Hippocampal formation (tissue), 2 donors: ENCODE data around the gene DROSHA.
"Not testable (repeated sequence)": the region's sequence is repeated elsewhere in the genome, so short reads cannot be mapped to it uniquely, and the experiment has no call there.

ENCODE experiments used
- DNase-seq, 2 donors: peaks; one replicate each; lab custom pipeline; 2025; lab: John Stamatoyannopoulos, UW

DROSHA gene

DNA sequence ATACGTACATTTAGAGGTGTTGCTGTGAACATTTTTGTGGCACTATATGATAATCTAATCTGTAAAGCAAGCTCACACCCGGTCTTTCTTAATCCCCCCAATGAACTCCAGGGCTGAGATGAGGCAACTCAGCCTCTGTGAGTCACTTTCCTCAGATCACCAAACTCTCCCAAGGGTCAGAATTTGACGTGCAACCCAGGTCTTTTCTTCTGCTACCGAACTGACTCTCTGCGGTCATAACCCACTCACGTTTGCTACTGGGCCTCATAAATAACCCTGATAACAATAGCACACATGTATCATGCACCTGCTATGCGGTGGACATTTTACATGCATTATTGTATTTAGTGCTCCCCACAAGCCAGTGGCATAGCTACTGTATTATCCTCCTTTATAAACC is 153.1 kb downstream of the DROSHA start:
- DNase-seq, result no peak

DNA sequence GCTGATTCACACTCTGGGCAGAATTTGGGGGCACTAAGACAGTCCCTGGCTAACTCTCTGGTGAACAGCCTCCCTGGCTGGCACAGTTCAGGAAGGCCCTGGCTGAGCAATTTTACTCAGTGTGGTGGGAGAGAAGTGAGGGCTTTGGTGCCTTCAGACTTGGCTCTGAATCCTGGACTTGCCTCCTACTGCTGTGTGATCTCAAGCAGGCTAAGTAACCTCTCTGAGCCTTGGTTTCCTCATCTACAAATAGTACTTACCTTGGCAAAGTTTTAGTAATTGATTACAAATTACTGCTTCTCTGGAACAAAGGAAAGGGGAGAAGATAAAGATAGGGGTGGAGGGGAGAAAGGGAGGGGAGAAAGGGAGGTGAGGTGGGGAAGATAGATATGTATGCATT is 153.8 kb downstream of the DROSHA start:
- DNase-seq, result no peak

GRCh38 chr5:31377274-31377946 is 154.5 kb downstream of the DROSHA start:
- DNase-seq, result no peak

- no peak for DNase-seq
These were observed 155.7 kb downstream of the DROSHA start for GRCh38 chr5:31375999-31376720.

DNA sequence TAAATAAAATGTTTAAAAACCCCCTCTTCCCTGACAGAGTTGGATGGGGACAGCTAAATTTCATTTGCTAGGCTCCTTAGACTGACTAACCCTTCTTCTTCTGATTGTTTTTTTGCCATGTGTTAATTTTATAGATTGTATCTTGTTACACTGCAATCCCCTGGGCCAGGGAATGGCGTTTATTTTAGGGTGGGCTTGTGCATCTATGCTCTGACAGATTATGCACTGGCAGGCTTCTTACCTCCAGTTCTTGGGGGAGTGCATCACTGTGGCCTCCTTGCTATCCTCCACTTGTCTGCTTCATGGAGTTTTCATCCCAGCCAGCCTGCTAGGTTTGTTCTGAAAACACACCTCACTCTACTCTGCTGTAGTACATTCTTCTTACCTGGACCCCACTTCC is 159.8 kb downstream of the DROSHA start:
- no peak for DNase-seq

- no peak for DNase-seq
These were observed 165.0 kb downstream of the DROSHA start for GRCh38 chr5:31366941-31367340.

DNA sequence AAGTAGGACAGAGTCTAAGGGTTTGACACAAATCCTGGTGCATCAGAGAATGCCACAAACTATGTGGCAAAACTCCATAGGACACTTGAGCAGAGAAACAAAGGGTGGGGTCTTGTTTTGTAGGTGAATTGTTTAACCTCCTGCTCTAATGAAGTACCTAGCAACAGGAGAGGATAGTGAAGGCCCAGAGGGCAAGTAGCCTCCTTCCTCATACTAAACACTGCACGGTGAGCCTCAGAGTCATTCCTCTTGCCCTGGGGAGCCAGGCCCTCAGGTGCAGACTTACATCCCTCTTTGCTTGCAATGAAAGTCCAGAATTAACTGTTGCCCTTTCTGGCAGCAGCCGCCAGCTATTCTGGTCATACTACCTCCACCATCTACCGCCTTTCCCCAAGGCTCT is 166.1 kb downstream of the DROSHA start:
- no peak for DNase-seq

DNA sequence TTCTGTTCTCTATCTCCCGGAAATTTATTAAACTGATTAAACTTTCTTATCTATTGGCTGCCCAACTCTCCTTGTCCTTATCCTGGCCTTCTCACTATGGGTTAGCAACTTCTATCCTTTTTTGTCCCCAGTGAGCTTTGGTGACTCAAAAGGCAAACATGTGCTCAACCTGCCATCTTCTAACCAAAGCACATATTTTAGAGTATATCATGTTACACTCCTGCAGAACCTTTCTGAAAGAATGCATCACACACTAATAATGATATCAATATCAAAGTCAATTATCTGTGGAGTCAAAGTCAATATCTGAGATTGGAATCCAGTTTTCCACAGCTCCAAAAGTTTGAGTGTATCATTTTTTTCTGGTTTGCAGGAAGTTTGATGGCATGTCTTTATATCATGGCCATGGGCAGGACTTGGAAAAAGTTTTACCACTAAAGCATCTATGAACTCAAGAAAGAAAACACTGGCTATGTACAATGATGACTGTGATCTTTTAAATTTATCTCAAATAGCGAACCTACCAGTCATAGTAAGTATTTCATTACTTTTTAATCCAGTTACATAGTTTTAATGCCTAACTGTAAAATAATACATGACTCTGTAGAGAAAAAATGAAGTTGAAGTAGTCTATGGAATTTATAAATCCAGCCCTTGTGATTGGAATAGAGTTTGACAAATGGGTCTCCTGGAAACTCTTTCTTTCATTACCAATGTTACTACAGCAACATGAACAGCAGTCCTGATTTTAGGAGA is 166.8 kb downstream of the DROSHA start:
- DNase-seq, result no peak

DNA sequence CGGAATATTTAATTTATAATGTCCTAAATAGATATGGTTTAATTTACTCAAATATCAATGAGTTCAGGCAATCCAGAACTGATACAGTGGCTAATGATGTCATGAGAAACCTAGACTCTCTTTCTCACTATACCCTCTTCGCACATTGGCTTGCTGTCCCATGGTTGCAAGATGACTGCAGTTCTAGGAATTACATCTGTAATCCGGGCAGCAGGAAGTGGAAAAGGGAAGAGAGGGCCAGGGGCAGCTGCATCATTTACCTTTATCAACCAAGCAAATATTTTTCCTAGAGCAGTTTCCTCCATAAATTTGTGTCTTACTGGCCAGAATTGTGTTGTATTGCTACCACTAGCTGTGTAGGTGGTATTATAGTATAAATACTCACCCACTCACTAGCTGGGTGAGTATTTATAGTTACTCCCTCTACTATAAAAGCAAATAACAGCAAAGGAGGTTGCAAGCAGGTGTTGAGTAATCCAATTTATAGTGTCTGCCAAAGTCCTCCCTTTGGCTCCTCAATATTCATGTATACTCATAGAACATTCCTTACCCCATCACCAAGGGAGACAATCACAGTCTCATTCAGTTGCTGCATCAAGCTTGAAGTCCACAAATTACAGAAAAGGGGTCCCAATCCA is 168.8 kb downstream of the DROSHA start:
- no peak for DNase-seq

GRCh38 chr5:31362529-31362900 is 169.4 kb downstream of the DROSHA start:
- no peak for DNase-seq

- not testable (repeated sequence) for DNase-seq
These were observed 170.0 kb downstream of the DROSHA start for GRCh38 chr5:31361704-31362528.

DNA sequence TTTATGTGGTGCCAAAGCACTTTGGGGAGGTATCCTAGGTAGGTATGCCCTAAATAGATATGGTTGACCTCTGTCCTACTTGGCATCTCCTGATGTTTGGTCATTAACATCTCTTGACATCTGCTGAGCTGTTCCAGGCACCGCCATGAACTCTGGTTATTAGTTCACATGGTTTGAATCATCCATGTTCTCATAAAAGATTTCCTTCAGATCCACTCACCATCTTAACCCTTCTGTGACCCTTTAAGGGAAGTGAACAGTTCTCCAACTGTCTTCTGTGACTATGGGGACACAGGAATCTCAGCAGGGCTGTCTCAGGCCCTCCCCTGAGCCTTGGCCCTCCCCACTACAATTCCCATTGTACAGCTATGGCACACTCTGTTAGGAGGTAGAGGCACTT is 170.7 kb downstream of the DROSHA start:
- DNase-seq, result no peak

DNA sequence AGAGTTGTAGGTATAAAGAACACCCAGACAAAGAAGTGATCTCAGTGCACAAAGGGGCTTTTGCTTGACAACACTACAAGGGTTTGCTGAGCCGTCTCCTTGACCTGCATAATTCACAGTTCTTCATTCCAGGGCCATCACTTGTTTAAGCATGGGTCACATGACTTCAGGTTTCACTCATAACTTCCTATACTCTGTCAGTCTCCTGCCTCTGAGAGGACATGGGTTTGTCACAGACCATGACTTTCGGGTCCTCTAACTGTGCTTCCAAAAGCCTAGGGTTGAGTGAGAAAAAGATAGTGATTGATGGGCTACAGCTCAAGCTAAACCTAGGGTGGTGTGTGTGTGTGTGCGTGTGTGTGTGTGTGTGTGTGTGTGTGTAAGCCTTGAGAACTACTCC is 172.1 kb downstream of the DROSHA start:
- DNase-seq, result no peak

DNA sequence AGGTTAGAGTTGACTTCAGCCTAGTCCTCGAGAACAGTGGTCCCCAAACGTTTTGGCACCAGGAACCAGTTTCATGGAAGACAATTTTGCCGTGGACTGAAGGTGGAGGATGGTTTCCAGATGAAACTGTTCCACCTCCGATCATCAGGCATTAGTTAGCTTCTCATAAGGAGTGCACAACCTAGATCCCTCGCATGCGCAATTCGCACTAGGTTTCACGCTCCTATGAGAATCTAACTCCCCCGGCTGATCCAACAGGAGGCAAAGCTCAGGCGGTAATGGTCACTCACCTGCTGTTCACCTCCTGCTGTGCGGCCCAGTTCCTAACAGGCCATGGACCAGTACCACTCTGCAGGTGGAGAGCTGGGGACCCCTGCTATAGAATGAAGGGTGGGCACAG is 174.9 kb downstream of the DROSHA start:
- no peak for DNase-seq

- no peak for DNase-seq
These were observed 176.6 kb downstream of the DROSHA start for GRCh38 chr5:31355337-31355736.
